Measurements from ENCODE around the gene MTUS2.

Gene MTUS2

GRCh38 chr13:28837111-28837510, 17.0 kb downstream of the MTUS2 start:
- TF ChIP-seq CTCF (IDR thresholded peaks at IDR 0.05), result no peak

- TF ChIP-seq CTCF (IDR thresholded peaks at IDR 0.05), result no peak
These were observed 23.5 kb downstream of the MTUS2 start for GRCh38 chr13:28843639-28844038.

GRCh38 chr13:28849441-28849840, 29.3 kb downstream of the MTUS2 start:
- no peak for TF ChIP-seq CTCF (IDR thresholded peaks at IDR 0.05)

- no peak for TF ChIP-seq CTCF (IDR thresholded peaks at IDR 0.05)
These were observed 30.1 kb downstream of the MTUS2 start for GRCh38 chr13:28850226-28850625.

GRCh38 chr13:28851422-28851821, 31.3 kb downstream of the MTUS2 start:
- TF ChIP-seq CTCF (IDR thresholded peaks at IDR 0.05), result no peak

- TF ChIP-seq CTCF (IDR thresholded peaks at IDR 0.05), result no peak
These were observed 34.5 kb downstream of the MTUS2 start for GRCh38 chr13:28854657-28855056.

- no peak for TF ChIP-seq CTCF (IDR thresholded peaks at IDR 0.05)
These were observed 36.1 kb downstream of the MTUS2 start for GRCh38 chr13:28856287-28856686.

- TF ChIP-seq CTCF (IDR thresholded peaks at IDR 0.05), result no peak
These were observed 38.9 kb downstream of the MTUS2 start for GRCh38 chr13:28859069-28859468.
